CD4-positive, alpha-beta T cell (primary cell): Measurements from ENCODE around the gene DENND4A. TPM values are rescaled to one million over a fixed set of nuclear protein-coding genes. Genes with fewer than 3 reads are reported as not detected.
A peak's percentile ranks its signal among the peaks of the same experiment; 100 is the strongest.

Source experiments
- ATAC-seq: fragments of 200-7000 bp; cut with Tn5 transposase; one replicate; pipeline ENCODE4 v1.10.0; 2022; ENCODE audit warnings: mild to moderate bottlenecking; ENCODE audit not compliant: poor library complexity
- CTCF ChIA-PET: fragments of 350-600 bp; sonication (Branson Sonifier 250); formaldehyde crosslinking; loops from one replicate; lab custom pipeline; 2021; ENCODE audit warnings: antibody characterized with exemption, inconsistent platforms; lab: Charles Lee
- POLR2A ChIA-PET: fragments of 350-600 bp; sonication (Branson Sonifier 250); formaldehyde crosslinking; loops from one replicate; lab custom pipeline; 2021; ENCODE audit warnings: antibody characterized with exemption, inconsistent platforms; lab: Charles Lee
- DNase-seq, 14 experiments: peaks; one replicate each; pipeline ENCODE4 v3.0.0-alpha.2; 2013 to 2020; ENCODE audit warnings: mixed read lengths in 2 of 14
- H3K27ac ChIP-seq, 2 donors: one replicate each; pipeline versions ENCODE4 v1.5.1 to v1.7.0; 2013; ENCODE audit warnings: low read length in 2 of 2, low read depth in 1 of 2, mild to moderate bottlenecking in 1 of 2
- H3K27me3 ChIP-seq, 2 experiments: 1 replicate in 1 of 2; 2 replicates in 1 of 2; pipeline versions ENCODE4 v1.6.1 to v1.7.0; 2013; ENCODE audit warnings: low read length in 2 of 2, control low read depth in 1 of 2, mild to moderate bottlenecking in 1 of 2, moderate library complexity in 1 of 2; ENCODE audit not compliant: insufficient read depth in 2 of 2, control insufficient read depth in 1 of 2
- H3K36me3 ChIP-seq: one replicate; pipeline ENCODE4 v1.6.1; 2013; ENCODE audit warnings: low read length, control low read depth; ENCODE audit not compliant: insufficient read depth
- H3K4me1 ChIP-seq: one replicate; pipeline ENCODE4 v1.6.1; 2013; ENCODE audit warnings: low read length, control low read depth; ENCODE audit not compliant: insufficient read depth
- H3K4me3 ChIP-seq: one replicate; pipeline ENCODE4 v1.5.1; 2013; ENCODE audit warnings: mild to moderate bottlenecking, low read length, moderate library complexity
- H3K9me3 ChIP-seq, 2 experiments: 1 replicate in 1 of 2; 2 replicates in 1 of 2; pipeline versions ENCODE4 v1.6.1 to v1.7.0; 2013; ENCODE audit warnings: low read length in 2 of 2, mild to moderate bottlenecking in 2 of 2, control low read depth in 1 of 2, moderate library complexity in 1 of 2; ENCODE audit not compliant: control insufficient read depth in 1 of 2, insufficient read depth in 1 of 2
- H3K27ac Mint-ChIP-seq: one replicate; pipeline ENCODE4 v1.8.0; 2020; ENCODE audit warnings: mixed read lengths
- H3K27me3 Mint-ChIP-seq: one replicate; pipeline ENCODE4 v1.8.0; 2021; ENCODE audit warnings: mixed read lengths
- H3K36me3 Mint-ChIP-seq: one replicate; pipeline ENCODE4 v1.8.0; 2021; ENCODE audit warnings: low read depth, mixed read lengths
- H3K4me1 Mint-ChIP-seq: one replicate; pipeline ENCODE4 v1.8.0; 2021; ENCODE audit warnings: low read depth, mixed read lengths
- H3K4me3 Mint-ChIP-seq: one replicate; pipeline ENCODE4 v1.8.0; 2020; ENCODE audit warnings: mild to moderate bottlenecking, mixed read lengths
- H3K9me3 Mint-ChIP-seq: one replicate; pipeline ENCODE4 v1.8.0; 2020; ENCODE audit warnings: mixed read lengths
- intact Hi-C, 2 experiments: fragments of 100-400 bp; cut with DNase I in 1 of 2; cut with micrococcal nuclease in 1 of 2; formaldehyde crosslinking; loops; one replicate each; pipeline versions ENCODE4 v1.15.1 to v1.9.0; 2023 to 2025; cut with DNase I, micrococcal nuclease
- total RNA-seq, 174 experiments: library from RNA in 2 of 174; stranded (reverse) in 2 of 174; gene quantifications; one replicate each; pipeline ENCODE4 v1.2.3 and lab custom pipeline; 2021 to 2026
- TF ChIP-seq, protein P1 (sequence below): fragments of 200-600 bp; IDR thresholded peaks from one replicate; pipeline ENCODE4 v1.8.0; 2022; ENCODE audit warnings: antibody characterized with exemption, mild to moderate bottlenecking

Gene DENND4A
- total RNA-seq, 2 experiments from 2014 or later = 64.1 to 69.6 TPM

DNA sequence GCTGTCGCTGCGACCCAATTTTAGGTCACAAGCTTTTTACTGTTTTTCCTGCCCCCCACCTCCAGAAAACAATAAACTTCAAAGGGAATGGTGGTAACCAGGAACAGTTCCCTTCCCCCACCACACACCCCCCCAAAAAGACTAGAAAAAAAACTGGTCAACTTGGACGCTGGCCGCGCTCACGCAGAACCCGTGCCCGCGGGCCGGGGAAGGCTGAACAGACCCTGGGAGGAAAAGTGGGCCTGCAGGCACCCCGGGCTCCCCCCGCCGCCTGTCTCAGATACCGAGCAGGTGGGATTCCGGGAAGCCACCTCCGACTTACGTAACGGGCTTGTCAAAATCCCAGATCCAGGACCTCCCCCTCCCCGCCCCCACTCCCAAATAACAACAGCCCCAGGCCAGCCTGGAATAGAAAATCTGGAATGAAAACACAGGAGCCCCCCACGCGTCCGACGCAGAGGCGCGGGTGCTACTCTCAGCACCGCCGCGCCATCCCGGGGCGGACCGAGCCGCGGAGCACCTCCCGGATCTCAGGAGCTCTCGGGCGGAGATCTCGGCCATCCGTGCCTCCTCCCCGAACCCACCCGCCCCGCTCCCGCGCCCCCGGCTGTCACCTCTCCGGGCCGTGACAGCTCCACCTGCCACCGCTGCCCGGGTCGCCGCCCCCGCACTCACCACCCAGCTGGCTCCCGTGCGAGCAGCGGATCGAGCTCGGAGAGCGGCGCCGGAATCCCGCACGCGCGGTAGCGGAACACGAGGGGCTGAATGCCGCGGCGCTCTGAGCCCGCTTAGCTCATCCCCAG lies 557 bp downstream of the DENND4A start:
- intact Hi-C loops = loop anchor here (1.0 to 5.0 kb wide), 7 partner anchors 13 to 78 kb away; partner anchors contain the start of gene RAB11A (in 2 of the 2)
- Mint-ChIP-seq H3K36me3 (peaks cover 26% of the 10 kb centered on the region), H3K27me3 (no peaks in the 10 kb centered on the region), H3K4me1 (peaks cover 70% of the 10 kb centered on the region), H3K4me3 (peak overlapping the region; percentile 90), H3K27ac (peak overlapping the region; percentile 99), H3K9me3 (no peaks in the 10 kb centered on the region)
- Histone ChIP-seq H3K27me3 (no peaks in the 10 kb centered on the region), H3K9me3 (peaks cover 0 to 3% of the 10 kb centered on the region in 2 experiments), H3K4me1 (peaks cover 28% of the 10 kb centered on the region), H3K27ac (peak overlapping the region; percentile 91 to 95), H3K36me3 (no peaks in the 10 kb centered on the region), H3K4me3 (peak overlapping the region; percentile 96)
- ChIA-PET CTCF (interaction anchor here (0.5 to 3.7 kb wide), 15 partner anchors 9 to 154 kb away, joined by 3 to 15 read pairs (median 4); partner anchors contain the start of gene RAB11A), POLR2A (interaction anchor here (0.6 to 5.0 kb wide), 29 partner anchors 9 to 897 kb away, joined by 3 to 93 read pairs (median 7); partner anchors contain the start of genes PDCD7 and RAB11A)
- DNase-seq (peak in 7 of 14 experiments; percentile 11 to 64 (median 38)), ATAC-seq (no peak)
- TF ChIP-seq, protein P1, sequence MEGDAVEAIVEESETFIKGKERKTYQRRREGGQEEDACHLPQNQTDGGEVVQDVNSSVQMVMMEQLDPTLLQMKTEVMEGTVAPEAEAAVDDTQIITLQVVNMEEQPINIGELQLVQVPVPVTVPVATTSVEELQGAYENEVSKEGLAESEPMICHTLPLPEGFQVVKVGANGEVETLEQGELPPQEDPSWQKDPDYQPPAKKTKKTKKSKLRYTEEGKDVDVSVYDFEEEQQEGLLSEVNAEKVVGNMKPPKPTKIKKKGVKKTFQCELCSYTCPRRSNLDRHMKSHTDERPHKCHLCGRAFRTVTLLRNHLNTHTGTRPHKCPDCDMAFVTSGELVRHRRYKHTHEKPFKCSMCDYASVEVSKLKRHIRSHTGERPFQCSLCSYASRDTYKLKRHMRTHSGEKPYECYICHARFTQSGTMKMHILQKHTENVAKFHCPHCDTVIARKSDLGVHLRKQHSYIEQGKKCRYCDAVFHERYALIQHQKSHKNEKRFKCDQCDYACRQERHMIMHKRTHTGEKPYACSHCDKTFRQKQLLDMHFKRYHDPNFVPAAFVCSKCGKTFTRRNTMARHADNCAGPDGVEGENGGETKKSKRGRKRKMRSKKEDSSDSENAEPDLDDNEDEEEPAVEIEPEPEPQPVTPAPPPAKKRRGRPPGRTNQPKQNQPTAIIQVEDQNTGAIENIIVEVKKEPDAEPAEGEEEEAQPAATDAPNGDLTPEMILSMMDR = no peak

DNA sequence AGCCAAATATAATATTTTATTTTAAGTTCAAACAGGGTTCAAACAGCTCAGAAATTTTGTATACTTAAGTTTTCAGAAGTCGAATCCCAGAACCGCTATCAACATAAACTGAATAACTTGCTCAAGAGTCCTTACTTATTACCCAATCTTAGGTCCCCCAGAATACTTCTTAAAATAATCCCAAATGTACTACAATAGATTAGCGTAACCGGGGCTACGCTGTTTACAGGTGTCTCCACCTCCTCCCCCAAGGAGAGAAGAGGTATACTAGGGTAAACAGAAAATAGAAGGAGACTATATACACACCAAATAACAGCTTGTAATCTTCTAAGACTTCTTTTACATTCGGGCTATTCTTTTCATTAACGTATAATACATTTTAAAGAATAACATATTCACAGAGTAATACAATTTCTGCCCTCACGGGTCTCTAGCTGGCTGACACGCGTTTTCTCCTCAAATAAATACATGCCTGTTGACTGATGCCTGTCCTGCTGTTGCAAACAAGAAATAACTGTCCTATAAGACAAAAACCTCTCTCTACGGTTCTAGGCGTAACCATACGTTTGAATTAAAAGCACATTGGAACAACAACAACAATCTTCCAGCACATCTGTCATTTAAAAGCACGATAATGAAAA lies 1.3 kb downstream of the DENND4A start:
- peak overlapping the region; percentile 91 to 95 for H3K27ac ChIP-seq
- TF ChIP-seq, protein P1 = no peak
- Mint-ChIP-seq H3K4me3 (peak overlapping the region; percentile 90), H3K4me1 (peaks cover 69% of the 10 kb centered on the region), H3K9me3 (no peaks in the 10 kb centered on the region), H3K27ac (peak overlapping the region; percentile 99), H3K36me3 (peaks cover 26% of the 10 kb centered on the region), H3K27me3 (no peaks in the 10 kb centered on the region)
- DNase-seq (peak in 3 of 14 experiments; percentile 52 to 57 (median 55)), ATAC-seq (no peak)
- ChIA-PET POLR2A (interaction anchor here (0.6 to 5.0 kb wide), 21 partner anchors 10 to 896 kb away, joined by 3 to 93 read pairs (median 7); partner anchors contain the start of genes PDCD7 and RAB11A), CTCF (interaction anchor here (0.6 to 3.7 kb wide), 15 partner anchors 8 to 153 kb away, joined by 3 to 15 read pairs (median 4); partner anchors contain the start of gene RAB11A)
- H3K4me3 ChIP-seq = peak overlapping the region; percentile 96
- H3K4me1 ChIP-seq = peaks cover 30% of the 10 kb centered on the region
- H3K36me3 ChIP-seq = no peaks in the 10 kb centered on the region
- no peaks in the 10 kb centered on the region for H3K27me3 ChIP-seq
- intact Hi-C loops = loop anchor here in 1 of 2 experiments (1.0 to 5.0 kb wide), 2 partner anchors 44 to 66 kb away; no protein-coding TSS in a partner anchor
- peaks cover 0 to 3% of the 10 kb centered on the region in 2 experiments for H3K9me3 ChIP-seq
